ENCODE results near the gene CDKN2B-AS1.

DNA sequence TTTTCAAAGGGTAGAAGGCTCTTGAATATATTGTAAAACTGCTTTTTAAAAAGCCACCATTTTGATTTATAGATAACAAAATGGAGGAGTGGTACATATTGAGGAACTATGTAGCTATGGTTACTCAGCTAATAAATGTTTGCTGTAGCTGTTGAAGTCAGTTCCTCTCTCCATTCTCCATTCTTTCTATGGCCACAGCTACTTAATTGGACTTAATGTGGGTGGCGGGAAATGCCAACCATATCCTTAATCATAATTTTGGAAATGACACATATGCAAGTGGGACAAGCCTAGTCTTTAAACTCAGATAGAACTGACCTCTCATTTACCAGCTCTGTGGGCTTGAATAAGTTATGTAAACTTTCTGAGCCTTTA, 11.0 kb upstream of the CDKN2B-AS1 start:
- TF ChIP-seq, protein P1, sequence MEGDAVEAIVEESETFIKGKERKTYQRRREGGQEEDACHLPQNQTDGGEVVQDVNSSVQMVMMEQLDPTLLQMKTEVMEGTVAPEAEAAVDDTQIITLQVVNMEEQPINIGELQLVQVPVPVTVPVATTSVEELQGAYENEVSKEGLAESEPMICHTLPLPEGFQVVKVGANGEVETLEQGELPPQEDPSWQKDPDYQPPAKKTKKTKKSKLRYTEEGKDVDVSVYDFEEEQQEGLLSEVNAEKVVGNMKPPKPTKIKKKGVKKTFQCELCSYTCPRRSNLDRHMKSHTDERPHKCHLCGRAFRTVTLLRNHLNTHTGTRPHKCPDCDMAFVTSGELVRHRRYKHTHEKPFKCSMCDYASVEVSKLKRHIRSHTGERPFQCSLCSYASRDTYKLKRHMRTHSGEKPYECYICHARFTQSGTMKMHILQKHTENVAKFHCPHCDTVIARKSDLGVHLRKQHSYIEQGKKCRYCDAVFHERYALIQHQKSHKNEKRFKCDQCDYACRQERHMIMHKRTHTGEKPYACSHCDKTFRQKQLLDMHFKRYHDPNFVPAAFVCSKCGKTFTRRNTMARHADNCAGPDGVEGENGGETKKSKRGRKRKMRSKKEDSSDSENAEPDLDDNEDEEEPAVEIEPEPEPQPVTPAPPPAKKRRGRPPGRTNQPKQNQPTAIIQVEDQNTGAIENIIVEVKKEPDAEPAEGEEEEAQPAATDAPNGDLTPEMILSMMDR (IDR thresholded peaks at IDR 0.05 in 8 of 11, conservative IDR thresholded peaks at IDR 0.05 in 3 of 11), result no peak
- TF ChIP-seq POLR2AphosphoS5 (IDR thresholded peaks at IDR 0.05) (no peak), POLR2A (IDR thresholded peaks at IDR 0.05) (no peak)
